Naive B cell (primary cell): ENCODE results near the gene GAK. TPM values are rescaled to one million over a fixed set of nuclear protein-coding genes. Genes with fewer than 3 reads are reported as not detected.

Experiments used
- ATAC-seq, 2 donors: fragments of 150-1000 bp; cut with Tn5 transposase; 2 replicates each; pipeline ENCODE4 v1.10.0; 2021; ENCODE audit warnings: low read depth in 2 of 2, mild to moderate bottlenecking in 2 of 2, moderate library complexity in 2 of 2
- DNase-seq: peaks from one replicate; pipeline ENCODE4 v3.0.0; 2022
- H3K27ac Mint-ChIP-seq, 6 donors: one replicate each; pipeline ENCODE4 v1.8.0; 2020 to 2022; ENCODE audit warnings: mild to moderate bottlenecking in 6 of 6, mixed read lengths in 6 of 6, moderate library complexity in 5 of 6, inconsistent platforms in 2 of 6
- H3K27me3 Mint-ChIP-seq, 3 donors: one replicate each; pipeline ENCODE4 v1.8.0; 2021 to 2022; ENCODE audit warnings: mixed read lengths in 3 of 3, mild to moderate bottlenecking in 1 of 3
- H3K36me3 Mint-ChIP-seq, 2 donors: one replicate each; pipeline ENCODE4 v1.8.0; 2020 to 2022; ENCODE audit warnings: mixed read lengths in 2 of 2, inconsistent platforms in 1 of 2, mild to moderate bottlenecking in 1 of 2
- H3K4me1 Mint-ChIP-seq, 3 donors: one replicate each; pipeline ENCODE4 v1.8.0; 2020 to 2022; ENCODE audit warnings: mixed read lengths in 3 of 3, inconsistent platforms in 1 of 3, mild to moderate bottlenecking in 1 of 3, moderate library complexity in 1 of 3
- H3K4me3 Mint-ChIP-seq, 8 donors: one replicate each; pipeline ENCODE4 v1.8.0; 2020 to 2022; ENCODE audit warnings: mild to moderate bottlenecking in 8 of 8, mixed read lengths in 8 of 8, moderate library complexity in 8 of 8, inconsistent platforms in 2 of 8
- H3K9me3 Mint-ChIP-seq, 7 donors: one replicate each; pipeline ENCODE4 v1.8.0; 2020 to 2022; ENCODE audit warnings: mixed read lengths in 7 of 7, mild to moderate bottlenecking in 5 of 7, inconsistent platforms in 2 of 7, moderate library complexity in 1 of 7
- polyA plus RNA-seq, 6 donors: library from polyadenylated mRNA; unstranded; fragments of 300-500 nt; fragmentation: Illumina TruSeq; gene quantifications; one replicate each; pipeline ENCODE4 v1.2.3, GENCODE V29; 2021; ENCODE audit warnings: low read depth in 6 of 6

GAK gene
- polyA plus RNA-seq, 6 donors from 2014 or later: 28.5 to 71.3 (median 48.1) TPM

DNA sequence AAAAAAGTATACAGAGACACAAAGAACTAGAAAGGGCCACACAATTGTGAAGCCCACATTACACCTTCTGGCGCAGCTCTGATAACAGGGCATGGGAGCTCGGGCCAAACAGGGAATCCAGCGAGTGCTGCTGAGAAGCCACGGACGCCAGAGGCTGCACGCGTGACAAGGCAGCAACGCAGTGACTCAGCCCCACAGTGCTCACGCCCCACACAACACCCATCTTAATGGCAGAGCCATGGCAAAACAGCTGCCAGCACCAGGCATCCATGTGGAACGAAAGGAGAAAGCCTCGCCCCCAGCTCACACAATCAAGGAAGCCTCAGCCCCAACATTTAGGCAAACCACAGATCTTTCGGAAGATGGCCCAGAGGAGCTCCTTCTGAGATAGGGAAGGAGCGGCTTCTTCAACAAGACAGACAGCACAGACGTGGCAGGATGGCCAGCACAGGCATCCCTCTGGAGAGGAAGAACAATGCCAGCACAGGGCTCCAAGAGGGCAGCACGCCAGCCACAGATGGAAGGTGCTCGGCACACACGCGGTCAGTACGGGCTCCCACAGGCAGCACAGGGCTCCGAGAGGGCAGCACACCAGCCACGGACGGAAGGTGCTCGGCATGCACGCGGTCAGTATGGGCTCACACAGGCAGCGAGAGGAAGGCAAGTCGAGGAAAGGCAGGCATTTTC is 33.1 kb downstream of the GAK start:
- H3K9me3 Mint-ChIP-seq: no peaks in the 10 kb centered on the region
- no peak overlapping the region for H3K4me3 Mint-ChIP-seq
- peaks cover 2 to 26% (median 20%) of the 10 kb centered on the region in 3 donors for H3K4me1 Mint-ChIP-seq
- peak overlapping the region in 2 of 6 donors; percentile 30 to 51 for H3K27ac Mint-ChIP-seq
- ATAC-seq (no peak), DNase-seq (no peak)
- peaks cover 6 to 21% of the 10 kb centered on the region in 2 donors for H3K36me3 Mint-ChIP-seq
- H3K27me3 Mint-ChIP-seq: no peaks in the 10 kb centered on the region

DNA sequence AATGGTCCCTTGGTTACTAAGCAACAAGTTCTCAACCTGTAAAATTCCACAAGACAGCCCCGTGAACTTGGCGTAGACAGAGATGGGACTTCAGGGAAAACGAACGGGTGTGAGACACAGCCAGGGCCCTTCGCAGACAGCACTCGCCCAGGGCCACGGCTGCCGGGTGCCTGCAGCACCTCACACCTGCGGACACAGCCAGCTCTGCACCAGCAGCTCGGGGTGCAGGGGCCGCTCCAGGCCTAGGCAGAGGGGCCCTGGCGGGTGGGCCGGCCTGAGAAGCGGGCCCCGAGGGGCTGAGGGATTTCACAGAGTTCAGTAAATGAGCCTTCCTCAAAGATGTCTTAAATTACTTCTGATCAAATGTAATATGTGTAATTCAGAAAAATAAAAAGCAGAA is 34.0 kb downstream of the GAK start:
- H3K4me1 Mint-ChIP-seq: peaks cover 2 to 25% (median 19%) of the 10 kb centered on the region in 3 donors
- peaks cover 6 to 21% of the 10 kb centered on the region in 2 donors for H3K36me3 Mint-ChIP-seq
- no peak for DNase-seq
- no peaks in the 10 kb centered on the region for H3K9me3 Mint-ChIP-seq
- ATAC-seq: no peak
- H3K4me3 Mint-ChIP-seq: no peak overlapping the region
- H3K27me3 Mint-ChIP-seq: no peaks in the 10 kb centered on the region
- no peak overlapping the region for H3K27ac Mint-ChIP-seq

DNA sequence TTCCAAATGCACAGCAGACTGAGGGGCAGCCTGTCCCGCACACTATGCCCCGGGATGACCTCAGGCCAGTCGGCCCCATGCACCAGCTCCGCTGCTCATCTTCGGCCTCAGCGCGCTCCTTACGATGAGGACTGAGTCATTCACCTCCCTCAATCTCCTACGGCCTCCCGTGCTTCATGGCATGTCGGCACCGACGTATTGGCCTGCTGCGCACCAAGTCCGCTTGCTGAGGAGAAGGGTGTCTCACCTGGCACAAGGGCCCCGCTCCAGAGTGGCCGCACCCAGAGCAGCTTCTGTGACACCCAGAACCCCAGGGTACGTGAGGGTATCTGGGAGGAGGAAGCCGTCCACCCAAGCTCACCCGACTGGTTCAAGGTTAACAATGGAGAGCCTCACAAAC is 35.5 kb downstream of the GAK start:
- Mint-ChIP-seq H3K36me3 (peaks cover 0 to 21% of the 10 kb centered on the region in 2 donors), H3K9me3 (no peaks in the 10 kb centered on the region), H3K4me1 (peaks cover 2 to 21% (median 17%) of the 10 kb centered on the region in 3 donors), H3K27me3 (no peaks in the 10 kb centered on the region), H3K4me3 (peak overlapping the region in 1 of 8 donors; percentile 62), H3K27ac (peak overlapping the region in 3 of 6 donors; percentile 34 to 73 (median 49))
- no peak for DNase-seq
- no peak for ATAC-seq

DNA sequence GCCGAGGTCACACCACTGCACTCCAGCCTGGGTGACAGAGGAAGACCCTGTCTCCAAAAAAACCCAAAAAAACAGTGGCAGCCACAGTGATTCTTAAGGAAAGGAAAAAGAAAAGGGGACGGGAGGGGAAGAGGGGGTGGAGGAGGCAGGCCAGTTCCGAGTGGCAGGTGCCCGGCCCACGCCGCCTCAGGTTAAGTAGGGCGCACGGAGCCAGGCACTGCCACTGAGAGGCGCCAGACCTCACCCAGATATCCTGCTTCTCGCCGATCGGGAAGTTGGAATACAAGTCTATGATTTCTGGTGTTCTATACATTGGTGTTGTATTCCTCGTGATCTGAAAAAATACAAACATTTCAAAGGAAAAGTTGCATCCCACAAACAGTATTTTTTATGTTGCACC is 35.9 kb downstream of the GAK start:
- Mint-ChIP-seq H3K4me3 (no peak overlapping the region), H3K27ac (no peak overlapping the region), H3K4me1 (peaks cover 2 to 21% (median 17%) of the 10 kb centered on the region in 3 donors), H3K36me3 (peaks cover 0 to 21% of the 10 kb centered on the region in 2 donors), H3K27me3 (no peaks in the 10 kb centered on the region), H3K9me3 (no peaks in the 10 kb centered on the region)
- peak in 1 of 2 donors; percentile 38 for ATAC-seq
- DNase-seq: no peak

DNA sequence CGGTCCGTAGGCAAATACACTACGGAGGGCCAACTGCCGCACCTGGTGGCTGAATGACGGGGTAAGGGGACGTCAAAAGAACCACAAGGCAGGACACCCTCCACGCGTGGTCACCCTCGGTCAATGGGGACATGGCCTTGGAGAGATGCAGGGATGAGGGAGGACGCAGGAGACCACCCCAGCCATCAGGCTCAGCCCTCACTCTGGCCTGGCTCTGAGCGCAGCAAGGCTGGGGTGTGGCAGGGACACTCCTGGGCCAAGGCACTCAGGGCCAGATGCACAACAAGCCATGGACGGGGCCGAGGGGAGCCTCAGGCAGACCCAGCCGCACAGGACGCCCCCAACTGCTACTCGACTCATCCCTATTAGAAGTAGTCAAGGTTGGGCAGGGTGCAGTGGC is 36.5 kb downstream of the GAK start:
- Mint-ChIP-seq H3K36me3 (peaks cover 0 to 21% of the 10 kb centered on the region in 2 donors), H3K9me3 (no peaks in the 10 kb centered on the region), H3K4me3 (no peak overlapping the region), H3K27me3 (no peaks in the 10 kb centered on the region), H3K4me1 (peaks cover 2 to 16% (median 15%) of the 10 kb centered on the region in 3 donors), H3K27ac (no peak overlapping the region)
- DNase-seq: no peak
- no peak for ATAC-seq

DNA sequence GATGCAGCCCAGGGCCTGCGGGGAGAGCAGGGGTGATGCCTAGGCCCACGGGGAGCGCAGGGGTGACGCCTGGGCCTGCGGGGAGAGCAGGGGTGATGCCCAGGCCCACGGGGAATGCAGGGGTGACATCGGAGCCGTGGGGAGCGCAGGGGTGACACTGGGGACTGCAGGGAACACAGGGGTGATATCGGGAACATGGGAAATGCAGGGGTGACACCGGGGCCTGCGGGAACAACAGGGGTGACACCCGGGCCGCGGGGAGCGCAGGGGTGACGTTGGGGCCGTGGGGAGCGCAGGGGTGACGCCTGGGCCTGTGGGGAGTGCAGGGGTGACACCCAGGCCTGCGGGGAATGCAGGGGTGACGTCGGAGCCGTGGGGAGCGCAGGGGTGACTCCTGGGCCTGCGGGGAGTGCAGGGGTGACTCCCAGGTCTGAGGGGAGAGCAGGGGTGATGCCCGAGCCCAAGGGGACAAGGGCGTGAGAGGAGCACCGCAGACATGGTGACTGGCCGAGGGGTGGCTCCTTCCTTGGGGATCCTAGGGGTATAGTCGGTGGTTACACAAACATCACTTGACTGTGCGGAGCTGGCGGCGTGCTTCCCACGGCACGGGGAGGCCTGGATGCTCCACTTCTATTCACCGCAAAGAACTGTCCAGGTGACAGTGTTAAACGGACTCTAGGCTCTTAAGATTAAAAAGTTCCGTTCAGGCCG is 38.0 kb downstream of the GAK start:
- Mint-ChIP-seq H3K27ac (peak overlapping the region in 1 of 6 donors; percentile 64), H3K4me3 (no peak overlapping the region)
- no peak for ATAC-seq

DNA sequence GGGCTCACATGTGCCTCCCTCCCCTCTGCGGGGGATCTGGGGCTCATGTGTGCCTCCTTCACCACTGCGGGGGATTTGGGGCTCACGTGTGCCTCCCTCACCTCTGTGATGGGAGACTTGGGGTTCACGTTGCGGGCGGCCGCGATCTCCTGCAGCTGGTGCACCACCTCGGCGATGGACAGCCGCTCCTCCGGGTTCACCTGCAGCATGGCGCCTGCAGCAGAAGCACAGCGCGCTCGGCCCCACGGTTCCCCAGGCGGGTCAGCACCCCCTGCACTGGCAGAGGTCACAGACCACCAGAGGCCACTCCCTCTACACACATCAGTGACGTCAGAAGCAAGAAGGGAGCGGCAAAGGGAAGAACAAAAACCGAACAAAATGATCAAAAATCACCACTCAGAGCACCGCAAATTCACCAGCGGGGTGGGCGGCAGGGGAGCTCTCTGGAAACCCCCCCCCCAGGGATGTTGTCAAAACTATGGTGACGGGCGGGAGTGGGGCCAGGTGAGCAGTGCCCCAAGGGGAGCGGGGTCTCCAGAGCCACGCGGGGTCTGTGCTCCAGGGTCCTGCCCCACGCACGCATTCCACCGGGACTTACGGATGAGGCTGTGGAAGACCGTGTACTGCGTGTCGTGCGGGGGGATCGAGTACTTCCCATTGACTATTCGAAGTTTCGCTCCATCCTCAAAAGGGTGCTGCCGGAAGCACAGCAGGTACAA is 38.7 kb downstream of the GAK start:
- peaks cover 0 to 10% of the 10 kb centered on the region in 2 donors for H3K36me3 Mint-ChIP-seq
- H3K9me3 Mint-ChIP-seq: no peaks in the 10 kb centered on the region
- no peak for DNase-seq
- H3K27me3 Mint-ChIP-seq: no peaks in the 10 kb centered on the region
- peak overlapping the region in 2 of 6 donors; percentile 11 to 64 for H3K27ac Mint-ChIP-seq
- no peak for ATAC-seq
- peaks cover 0 to 4% (median 0%) of the 10 kb centered on the region in 3 donors for H3K4me1 Mint-ChIP-seq
- H3K4me3 Mint-ChIP-seq: no peak overlapping the region

More for the DNA sequence above, 38.0 kb downstream of the GAK start:
- H3K36me3 Mint-ChIP-seq: peaks cover 0 to 12% of the 10 kb centered on the region in 2 donors
- peaks cover 0 to 6% (median 4%) of the 10 kb centered on the region in 3 donors for H3K4me1 Mint-ChIP-seq
- DNase-seq: no peak
- no peaks in the 10 kb centered on the region for H3K27me3 Mint-ChIP-seq
- no peaks in the 10 kb centered on the region for H3K9me3 Mint-ChIP-seq

DNA sequence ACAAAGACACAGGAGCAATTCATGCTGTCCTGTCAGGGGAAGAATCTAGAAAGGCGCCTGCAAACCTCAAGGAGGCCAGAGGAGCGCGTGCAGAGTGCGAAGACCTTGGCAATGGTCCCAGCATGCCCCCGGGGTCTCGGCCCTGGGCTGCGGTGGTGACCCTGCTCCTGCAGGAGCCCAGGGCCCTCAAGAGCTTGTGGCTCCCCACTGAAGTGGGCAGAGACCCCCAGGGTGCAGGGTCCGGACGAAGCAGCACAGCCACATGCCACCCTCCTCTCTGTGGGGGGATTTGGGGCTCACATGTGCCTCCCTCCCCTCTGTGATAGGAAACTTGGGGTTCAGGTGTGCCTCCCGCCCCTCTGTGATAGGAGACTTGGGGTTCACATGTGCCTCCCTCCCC is 39.3 kb downstream of the GAK start:
- Mint-ChIP-seq H3K27me3 (no peaks in the 10 kb centered on the region), H3K9me3 (peaks cover 0 to under 1% (median 0%) of the 10 kb centered on the region in 7 donors), H3K4me1 (peaks cover 0 to 5% (median 2%) of the 10 kb centered on the region in 3 donors), H3K4me3 (no peak overlapping the region), H3K27ac (no peak overlapping the region), H3K36me3 (peaks cover 2 to 13% of the 10 kb centered on the region in 2 donors)
- DNase-seq (no peak), ATAC-seq (no peak)

DNA sequence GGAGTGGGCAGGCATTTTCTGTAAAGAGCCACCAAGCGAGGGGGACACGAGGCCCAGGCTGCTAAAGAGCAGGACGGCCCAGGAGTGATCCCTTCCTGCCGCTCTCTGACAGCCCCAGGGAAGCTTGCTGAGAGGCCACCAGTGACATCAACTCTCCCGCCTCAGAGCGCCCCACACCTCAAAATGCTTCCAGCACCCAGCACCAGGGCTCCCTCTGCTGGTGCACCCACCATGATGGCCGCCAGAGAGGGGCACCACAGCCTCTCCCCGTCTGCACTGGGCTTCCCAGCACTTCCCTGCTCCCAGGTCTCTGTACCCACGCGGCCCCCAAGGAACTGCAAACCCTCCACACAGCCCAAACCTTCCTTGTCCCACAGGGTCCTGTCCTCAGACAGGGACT is 40.4 kb downstream of the GAK start:
- peaks cover 0 to 6% (median 5%) of the 10 kb centered on the region in 3 donors for H3K4me1 Mint-ChIP-seq
- no peak overlapping the region for H3K4me3 Mint-ChIP-seq
- no peaks in the 10 kb centered on the region for H3K27me3 Mint-ChIP-seq
- peaks cover 7 to 12% of the 10 kb centered on the region in 2 donors for H3K36me3 Mint-ChIP-seq
- H3K27ac Mint-ChIP-seq: peak overlapping the region in 1 of 6 donors; percentile 77
- no peak for DNase-seq
- H3K9me3 Mint-ChIP-seq: peaks cover 0 to 5% (median 0%) of the 10 kb centered on the region in 7 donors
- peak in 1 of 2 donors; percentile 10 for ATAC-seq

DNA sequence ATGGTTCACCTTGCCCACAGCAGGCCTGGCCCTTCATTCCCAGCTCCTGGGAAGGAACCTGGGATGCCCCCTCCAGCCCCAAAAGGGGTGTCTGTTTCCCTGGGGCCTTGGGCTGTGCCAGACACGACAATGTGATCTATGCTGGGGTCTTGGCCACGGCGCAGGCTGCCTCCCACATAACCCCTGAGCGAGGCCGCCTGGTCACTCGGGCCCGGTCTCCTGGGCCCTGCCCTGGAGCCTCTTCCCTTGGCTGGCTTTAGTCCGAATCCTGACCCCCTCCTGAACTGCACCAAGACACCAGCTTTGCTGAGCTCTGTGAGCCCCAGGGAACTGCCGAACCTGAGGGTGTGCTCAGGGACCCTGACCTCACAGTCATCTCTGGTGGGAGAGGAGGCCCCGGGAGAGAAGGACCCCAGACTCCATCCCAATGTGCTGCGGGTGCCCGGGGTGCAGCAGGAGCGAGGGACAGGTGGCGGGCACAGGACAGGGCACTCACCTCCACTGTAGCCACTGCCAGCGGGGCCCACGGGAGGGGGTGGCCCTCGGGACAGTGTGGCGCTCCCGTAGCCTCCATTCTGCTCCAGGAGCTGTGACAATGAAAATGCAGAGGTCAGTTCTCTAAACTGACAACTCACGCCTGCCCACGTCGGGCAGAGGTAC is 42.0 kb downstream of the GAK start:
- peaks cover 0 to 5% (median 0%) of the 10 kb centered on the region in 7 donors for H3K9me3 Mint-ChIP-seq
- H3K4me3 Mint-ChIP-seq: no peak overlapping the region
- H3K27ac Mint-ChIP-seq: peak overlapping the region in 1 of 6 donors; percentile 7
- H3K27me3 Mint-ChIP-seq: no peaks in the 10 kb centered on the region
- ATAC-seq (no peak), DNase-seq (no peak)
- peaks cover 7 to 10% of the 10 kb centered on the region in 2 donors for H3K36me3 Mint-ChIP-seq
- peaks cover 0 to 6% (median 5%) of the 10 kb centered on the region in 3 donors for H3K4me1 Mint-ChIP-seq

DNA sequence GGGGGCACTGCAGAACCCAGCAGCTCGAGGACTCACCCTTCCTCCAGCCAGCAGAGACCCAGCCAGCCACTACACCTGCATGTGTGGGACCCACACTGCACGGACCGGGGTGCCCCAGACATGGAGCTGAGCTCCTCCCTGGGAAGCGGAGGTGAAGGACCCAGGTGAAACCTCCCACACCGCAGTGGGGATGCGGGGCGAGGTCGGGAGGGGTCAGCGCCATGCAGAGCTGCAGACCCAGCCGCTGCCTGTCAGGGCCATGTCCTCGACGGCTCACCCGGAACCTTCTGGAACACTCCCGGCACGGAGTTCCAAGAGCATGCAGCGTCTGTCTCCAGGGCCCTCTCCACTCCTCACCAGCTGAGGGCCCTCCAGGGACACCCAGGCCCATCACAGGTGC is 42.6 kb downstream of the GAK start:
- Mint-ChIP-seq H3K27me3 (no peaks in the 10 kb centered on the region), H3K36me3 (peaks cover 7 to 10% of the 10 kb centered on the region in 2 donors), H3K4me1 (peaks cover 0 to 6% (median 5%) of the 10 kb centered on the region in 3 donors)

DNA sequence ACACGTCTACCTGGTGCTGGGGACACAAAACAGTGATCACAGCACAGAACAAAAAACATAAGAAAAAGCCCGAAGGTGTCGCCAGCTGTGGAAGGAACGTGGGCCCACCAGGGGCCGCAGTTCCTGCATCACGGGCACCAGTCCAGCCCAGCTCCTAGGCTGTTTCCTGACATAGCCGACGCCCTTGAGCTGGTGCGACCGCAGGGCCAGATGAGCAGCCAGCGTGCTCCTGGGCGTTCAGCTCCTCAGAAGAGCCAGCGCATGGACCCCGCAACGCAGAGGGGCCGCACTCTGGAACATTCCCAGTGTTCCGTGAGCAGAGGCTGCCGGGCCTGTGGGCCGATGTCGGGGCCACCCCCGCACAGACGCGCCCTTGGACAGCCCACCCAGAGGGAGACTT is 44.1 kb downstream of the GAK start:
- Mint-ChIP-seq H3K27me3 (no peaks in the 10 kb centered on the region), H3K36me3 (peaks cover 7 to 10% of the 10 kb centered on the region in 2 donors), H3K4me3 (no peak overlapping the region), H3K4me1 (peaks cover 0 to 6% (median 5%) of the 10 kb centered on the region in 3 donors), H3K9me3 (peaks cover 0 to 5% (median 0%) of the 10 kb centered on the region in 7 donors), H3K27ac (no peak overlapping the region)
- DNase-seq (no peak), ATAC-seq (no peak)

More for the DNA sequence above, 42.6 kb downstream of the GAK start:
- no peak overlapping the region for H3K4me3 Mint-ChIP-seq
- H3K9me3 Mint-ChIP-seq: peaks cover 0 to 5% (median 0%) of the 10 kb centered on the region in 7 donors
- H3K27ac Mint-ChIP-seq: no peak overlapping the region
- no peak for ATAC-seq
- DNase-seq: no peak
